ENCODE results near the gene SRSF12.

The SRSF12 gene

DNA sequence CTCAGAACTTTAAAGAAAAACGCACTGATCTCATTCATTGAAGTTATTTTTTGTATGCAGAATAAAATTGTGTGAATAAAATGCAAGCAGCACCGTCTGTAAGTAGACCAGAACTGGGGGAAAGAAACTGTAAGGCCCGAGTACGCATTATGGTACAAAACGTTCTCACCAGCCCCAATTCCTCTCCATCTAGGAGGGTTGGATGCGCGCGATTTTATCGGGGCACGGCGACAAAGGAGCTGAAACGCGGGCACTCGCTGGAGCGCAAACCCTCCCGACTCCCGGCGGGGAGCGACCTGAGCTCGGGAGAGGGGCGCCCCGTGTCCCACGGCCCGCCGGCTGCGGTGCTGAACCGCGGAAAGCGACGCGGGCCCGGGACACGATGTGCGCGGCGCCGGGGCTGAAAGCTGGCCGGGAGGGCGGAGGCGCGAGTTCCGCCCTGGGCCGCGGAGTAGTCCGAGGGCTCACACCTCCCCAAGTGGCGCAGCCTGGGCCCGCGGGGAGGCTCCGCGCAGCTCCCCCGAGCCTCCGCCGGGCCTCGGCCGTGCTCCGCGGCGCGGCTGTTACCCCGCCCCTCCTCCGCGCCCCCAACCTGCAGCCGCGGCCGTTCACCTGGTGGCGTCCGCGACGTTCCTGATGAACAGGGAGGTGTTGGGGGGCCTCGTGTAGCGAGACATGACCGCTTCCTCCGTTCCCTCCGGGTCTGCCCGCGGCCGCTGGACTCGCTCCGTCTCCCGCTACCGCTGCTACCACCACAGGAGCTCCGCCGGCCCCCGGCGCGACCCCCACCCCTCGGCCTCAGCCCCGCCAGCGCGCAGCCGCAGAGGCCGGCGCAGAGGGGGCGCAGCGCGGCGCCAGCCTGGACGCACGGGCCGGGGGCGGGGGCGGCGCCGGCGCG lies at the start of gene SRSF12:
TSS of gene SRSF12 (minus strand) at position 861 of the 898 bp plus-strand sequence. CDS start at position 677, 184 bp downstream.
- DNase-seq (ENCODE audit: low spot score): peak; percentile 94

DNA sequence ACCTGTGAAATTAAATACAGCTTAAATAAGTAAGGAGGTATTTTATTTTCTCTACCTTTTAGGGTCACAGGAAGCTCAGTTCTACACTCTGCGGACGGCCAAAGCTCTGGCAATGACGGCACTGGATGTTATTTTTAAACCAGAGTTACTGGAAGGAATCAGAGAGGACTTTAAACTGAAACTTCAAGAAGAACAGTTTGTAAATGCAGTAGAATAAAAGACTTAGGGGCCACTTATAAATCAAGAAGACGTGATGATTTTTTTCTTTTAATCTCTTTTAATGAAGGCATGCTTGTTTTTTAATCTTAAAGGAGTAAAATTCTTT lies 44.1 kb upstream of the SRSF12 start:
- no peak for DNase-seq (ENCODE audit: low spot score)

DNA sequence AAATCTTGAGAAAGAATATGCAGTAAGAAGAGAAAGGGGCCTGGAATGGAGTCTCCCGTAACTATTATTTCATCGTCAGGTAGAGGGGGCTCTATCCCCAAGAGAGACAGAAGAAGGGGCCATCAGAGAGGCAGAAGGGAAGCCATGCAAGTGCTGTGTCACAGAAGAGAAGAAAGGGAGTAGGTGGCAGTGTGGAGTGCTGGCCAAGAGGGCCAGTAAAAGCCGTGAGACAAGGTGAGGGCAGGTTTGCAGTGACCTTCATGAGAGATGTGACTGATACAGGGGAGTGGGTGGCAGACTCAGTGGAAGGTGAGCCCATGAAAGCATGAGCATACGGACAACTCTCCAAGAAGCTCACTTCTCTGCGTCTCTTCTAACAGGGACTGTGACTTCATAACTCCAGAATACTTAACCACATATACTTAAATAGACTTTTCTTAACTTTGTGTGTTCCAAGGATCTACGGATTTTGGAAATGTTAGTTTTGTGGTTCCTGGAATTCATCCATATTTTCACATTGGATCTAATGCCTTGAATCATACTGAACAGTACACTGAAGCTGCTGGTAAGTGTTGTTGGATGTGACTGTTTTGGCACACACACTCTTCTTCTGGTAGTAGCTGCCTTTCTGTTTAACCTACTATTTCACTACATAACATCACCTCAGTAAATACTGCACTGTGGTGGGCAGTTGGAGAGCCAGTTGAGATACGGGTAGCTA lies 43.6 kb upstream of the SRSF12 start:
- DNase-seq (ENCODE audit: low spot score): peak; percentile 51

DNA sequence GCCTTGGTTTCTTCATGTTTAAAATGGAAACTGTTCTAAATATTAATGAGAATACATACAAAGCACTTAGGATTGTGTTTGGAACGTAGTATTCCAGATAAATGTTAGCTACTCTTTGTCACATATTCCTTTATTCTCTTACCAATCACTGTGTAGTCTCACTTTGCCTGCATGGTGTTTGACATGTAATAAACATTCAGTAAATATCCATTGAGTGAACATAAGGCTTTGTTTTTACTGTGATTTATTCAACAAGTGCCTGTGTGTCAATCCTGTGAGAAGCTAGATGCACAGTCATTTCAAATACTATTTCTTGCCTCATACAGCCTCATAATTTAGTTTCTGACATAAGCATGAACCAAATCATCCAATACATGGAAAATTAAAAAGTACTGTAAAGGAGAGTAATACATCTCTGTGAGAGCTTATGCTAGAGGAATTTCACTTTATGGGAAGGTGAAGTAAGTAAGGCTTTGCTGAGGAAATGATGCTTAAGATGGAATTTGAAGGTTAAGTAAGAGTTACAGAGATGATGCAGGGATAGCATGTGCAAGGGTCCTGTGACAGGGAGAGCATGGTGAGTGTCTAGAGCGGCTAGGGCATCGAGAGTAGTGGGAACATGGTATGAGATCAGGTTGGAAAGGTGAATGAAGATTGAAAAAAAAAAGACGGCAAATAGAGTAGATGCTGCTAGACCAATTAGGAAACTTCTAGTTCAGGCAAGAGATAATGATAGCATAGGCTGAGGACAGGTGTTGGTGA lies 42.6 kb upstream of the SRSF12 start:
- DNase-seq (ENCODE audit: low spot score): no peak

DNA sequence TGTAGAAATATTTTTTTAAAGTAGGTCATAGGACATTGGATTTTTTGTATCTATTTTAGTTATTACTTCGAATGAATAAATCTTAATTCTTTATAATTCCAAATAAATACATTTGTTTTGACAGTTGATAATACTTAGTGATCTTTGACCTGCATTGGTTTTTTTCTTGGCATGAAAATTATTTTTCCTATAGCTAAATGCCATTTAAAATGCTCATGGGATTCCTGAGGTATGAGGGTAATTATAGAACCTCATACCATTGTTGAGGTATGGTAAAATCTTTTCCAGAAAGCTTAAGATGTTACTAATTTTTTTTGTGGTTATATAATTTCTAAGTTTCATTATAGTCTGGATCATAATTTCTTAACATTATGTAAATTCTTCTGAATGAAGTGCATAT lies 36.3 kb upstream of the SRSF12 start:
- no peak for DNase-seq (ENCODE audit: low spot score)

DNA sequence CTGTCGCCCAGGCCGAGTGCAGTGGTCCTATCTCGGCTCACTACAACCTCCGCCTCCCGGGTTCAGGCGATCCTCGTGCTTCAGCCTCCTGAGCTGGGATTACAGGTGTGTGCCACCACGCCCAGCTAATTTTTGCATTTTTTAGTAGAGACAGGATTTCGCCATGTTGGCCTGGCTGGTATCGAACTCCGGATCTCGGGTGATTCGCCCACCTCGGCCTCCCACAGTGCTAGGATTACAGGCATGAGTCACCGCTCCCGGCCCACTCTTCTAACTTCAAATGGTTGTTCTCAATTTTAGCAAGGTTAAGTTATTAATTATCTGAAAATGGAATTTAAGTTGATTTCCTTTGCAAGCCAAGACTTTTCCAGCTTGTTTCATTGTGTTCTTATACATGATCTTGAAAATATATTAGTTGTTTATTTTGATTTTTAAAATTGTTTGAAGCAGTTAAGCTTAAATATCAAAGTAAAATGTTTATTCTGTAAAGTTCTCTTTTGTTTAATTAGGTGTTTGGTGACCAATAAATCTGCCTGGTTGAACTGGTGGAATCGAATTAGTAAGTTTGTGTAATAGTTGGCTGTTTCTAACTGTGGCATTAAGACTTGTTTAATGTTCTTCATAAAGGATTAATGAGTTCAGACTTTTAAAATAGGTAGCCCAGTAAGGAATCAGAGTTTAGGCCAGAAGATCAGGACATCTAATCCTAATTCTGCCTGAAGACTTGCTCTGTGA lies 30.3 kb upstream of the SRSF12 start:
- DNase-seq (ENCODE audit: low spot score): no peak

DNA sequence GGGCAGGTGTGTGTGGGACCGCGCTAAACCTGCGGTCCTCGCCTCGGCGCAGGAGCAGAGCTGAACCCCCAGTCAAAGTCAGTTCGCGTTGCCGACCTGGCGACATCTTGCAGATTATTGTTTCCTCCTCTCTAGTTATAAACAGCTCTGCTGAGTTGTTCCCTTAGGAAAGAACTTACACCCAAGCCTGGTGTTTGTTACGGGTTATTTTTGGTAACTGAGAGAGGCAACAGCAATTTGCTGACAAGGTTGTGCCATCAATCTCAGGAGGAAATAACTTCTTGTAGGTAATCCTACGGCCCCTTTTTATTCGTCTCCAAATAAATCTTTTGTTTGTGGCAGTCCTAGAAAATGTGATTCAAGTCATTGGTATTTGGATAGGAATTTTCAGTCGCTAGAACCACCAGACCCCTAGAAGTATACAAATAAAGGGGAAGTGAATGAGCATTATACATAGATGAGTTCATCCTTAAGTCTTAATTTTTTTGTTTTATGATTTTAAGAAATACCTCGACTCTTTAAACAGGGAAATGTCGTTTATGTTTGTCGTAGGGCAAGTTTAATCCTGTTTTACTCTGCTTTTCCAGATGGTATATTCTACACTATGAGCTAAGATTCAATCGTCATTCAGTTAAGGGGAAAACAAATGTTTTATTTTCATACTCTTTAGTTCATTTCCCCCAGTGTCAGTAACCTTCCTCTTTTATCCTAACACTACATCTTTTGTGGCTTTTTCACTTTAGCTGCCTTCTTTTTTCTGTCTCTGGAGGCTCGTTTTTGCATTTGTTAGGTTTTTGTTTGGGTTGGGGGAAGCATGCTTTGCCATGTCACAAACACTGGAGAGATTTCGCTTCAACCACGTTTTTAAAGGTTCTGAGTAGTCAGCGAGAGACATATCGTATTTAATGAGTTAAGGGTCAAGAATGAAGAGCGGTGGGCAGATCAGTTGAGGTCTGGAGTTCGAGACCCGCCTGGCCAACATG lies 29.1 kb upstream of the SRSF12 start:
- peak; percentile 61 for DNase-seq (ENCODE audit: low spot score)

DNA sequence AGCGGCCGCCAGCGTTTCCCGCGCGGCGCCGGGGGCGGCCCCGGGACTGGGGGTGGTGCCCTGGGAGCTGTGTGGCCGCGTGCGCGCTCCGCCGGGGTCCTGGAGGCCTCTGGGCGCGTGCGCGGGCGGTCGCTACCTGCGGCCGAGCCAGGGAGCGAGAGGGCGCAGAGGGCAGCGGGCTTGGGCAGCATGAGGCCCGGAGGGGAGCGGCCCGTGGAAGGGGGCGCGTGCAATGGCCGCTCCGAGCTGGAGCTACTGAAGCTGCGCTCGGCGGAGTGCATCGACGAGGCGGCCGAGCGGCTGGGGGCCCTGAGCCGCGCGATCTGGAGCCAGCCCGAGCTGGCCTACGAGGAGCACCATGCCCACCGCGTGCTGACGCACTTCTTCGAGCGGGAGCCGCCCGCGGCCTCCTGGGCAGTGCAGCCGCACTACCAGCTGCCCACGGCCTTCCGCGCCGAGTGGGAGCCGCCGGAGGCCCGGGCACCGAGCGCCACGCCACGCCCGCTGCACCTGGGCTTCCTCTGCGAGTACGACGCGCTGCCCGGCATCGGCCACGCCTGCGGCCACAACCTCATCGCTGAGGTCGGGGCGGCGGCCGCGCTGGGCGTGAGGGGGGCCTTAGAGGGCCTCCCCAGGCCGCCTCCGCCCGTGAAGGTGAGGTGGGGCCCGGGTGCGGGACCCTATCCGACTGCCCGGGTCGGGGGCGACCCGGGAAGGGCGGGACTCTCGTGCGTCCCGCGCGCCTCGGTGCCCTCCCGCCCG lies 28.3 kb upstream of the SRSF12 start, which contains the start of gene PM20D2:
TSS of gene PM20D2 (plus strand) at position 100 of the 762 bp plus-strand sequence. CDS start at position 190, 90 bp downstream.
- DNase-seq (ENCODE audit: low spot score): peak; percentile 90

DNA sequence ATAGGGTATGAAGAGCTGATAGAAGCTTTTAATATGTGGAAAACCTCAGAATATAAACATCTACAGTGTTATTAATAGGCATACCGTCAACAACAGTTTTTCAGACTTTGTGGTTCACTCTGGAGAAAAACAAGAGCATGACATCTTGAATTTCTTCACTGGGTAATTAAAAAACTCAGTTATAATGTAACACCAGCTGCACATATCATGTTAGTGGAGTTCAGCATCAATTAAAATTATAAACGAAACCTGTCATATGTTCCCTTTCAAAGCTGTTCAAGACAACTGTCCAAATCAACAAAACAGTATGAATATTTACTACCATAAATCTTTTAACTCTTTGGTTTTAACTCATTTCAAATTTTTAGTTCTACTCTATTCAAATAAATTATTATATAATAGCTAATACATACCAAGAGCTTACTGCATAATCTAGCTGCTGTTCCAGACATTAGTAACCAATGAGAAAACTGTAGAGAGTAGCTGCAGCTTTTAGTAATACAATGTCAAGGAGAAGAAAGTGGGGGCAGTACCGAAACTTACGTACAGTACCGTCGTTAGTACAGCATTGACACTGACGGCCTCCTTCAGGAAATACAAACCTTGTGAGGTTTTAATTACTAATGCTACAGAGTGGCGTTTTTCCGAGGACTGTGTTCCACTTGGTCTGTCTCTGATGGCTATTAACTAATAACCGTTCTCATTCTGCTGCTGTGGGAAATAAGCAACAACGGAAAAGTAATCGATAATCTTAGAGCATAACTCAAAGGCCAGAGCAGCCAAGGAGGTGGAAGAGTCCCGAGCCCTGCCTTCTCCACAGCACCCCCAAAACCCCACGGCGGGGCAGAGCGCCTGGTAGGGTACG lies 27.5 kb upstream of the SRSF12 start:
- peak; percentile 8 for DNase-seq (ENCODE audit: low spot score)

DNA sequence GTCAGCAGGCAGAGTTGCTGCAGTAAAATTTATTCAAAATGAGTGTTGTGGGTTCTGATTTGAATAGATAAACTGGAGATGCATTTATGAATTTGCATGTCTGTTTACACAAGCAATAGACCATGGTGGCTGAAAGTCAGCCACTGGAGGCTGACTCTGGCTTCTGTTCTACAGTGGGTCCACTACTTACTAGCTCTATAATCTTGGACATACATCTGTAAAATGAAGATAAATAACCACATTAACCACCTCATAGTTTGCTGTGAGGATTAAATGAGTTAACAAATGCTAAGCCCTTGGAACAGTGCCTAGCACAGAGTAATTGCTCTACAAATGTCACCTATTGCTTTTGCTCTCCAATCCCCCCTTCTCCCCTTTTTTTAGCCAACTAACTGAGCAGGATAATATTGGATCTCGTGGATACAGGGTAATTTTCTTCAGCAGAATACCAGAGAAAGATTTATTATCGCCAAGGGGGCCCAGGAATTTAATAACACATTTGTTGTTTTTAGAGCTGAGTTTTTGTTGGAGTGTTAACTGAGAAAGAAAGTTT lies 26.6 kb upstream of the SRSF12 start:
- no peak for DNase-seq (ENCODE audit: low spot score)

DNA sequence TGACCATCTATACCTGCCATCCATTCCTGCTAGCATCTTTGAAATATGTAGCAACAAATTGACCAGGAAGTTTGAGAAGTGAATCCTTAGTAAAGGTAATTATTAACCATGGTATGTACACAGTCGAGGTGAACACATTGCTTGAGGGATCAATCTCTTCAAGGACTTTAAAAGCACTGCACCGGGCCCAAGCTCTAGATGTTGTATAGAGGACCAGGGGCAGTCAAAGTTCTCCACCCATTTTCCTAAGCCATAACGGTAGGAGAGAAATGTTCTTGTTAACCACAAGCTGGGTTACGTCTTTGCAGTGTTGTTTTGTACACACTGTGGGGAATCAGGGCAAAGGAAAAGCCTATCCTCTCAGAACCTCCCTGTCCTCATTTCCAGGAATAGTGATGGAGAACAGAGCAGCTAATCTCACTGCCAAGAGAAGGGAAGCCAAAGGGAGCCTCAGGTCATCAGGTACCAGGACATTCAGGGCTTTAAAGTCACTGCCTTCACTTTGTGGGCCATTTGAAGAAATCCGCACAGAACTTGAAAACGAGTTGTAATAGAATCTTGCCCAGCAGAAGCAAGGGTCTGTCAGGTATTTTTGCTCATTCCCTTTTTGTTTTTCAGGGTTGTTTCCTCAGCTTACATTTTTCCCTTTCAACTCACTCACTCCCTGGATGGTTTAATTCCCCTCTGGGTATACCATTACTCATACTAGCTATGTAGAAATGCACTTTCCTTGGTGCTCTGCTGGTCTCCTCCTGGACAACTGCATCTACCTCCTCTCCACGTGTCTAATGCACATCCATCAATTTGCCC lies 22.7 kb upstream of the SRSF12 start:
- no peak for DNase-seq (ENCODE audit: low spot score)

DNA sequence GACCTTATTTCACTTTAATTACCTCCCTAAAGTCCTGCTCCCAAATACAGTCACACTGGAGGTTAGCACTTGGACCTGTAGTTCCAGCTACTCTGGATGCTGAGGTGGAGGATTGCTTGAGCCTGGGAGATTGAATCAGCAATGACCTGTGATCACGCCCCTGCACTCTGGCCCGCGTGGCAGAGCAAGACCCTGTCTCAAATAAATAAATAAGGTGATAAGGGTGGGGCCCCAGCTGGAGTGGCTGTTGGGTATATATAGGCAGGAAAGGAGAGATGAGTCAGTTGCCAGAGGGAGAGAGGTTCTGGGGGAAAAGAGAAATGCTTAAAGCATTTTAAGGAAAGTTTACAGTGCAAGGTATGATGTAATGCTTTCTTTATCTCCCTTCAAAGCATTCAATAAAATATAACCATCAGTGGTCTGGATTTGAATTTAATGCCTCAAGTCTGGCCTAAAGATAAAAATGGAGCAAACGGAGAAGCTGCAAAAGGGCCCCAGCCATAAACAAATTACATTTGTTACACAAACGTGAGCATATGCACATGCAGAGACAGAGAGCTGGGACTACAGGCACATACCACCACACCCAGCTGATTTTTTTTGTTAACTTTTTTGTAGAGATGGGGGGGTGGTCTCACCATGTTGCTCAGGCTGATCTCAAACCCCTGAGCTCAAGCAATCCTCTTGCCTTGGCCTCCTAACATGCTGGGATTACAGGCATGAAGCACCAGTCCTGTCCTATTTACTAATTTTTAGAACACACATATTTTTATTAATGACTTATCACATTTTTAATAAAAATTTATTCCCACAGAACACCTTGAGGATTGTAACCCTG lies 21.9 kb upstream of the SRSF12 start:
- no peak for DNase-seq (ENCODE audit: low spot score)

DNA sequence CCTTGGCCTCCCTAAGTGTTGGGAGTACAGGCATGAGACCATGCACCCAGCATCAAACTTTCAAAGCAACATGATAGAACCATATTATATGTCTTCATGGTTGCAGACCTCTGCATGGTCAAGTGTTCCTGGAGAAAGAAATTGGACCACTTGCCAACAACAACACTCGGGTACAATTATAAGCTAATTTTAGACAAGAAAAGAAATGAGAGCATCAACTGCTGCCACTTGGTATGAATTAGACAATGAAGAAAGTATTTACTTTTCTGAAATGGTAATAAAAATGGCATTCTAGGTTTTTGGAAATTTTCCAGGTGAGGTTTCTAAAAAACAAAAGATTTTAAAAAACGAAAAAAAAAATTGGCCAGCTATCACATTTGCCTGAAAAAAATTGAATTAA lies 20.3 kb upstream of the SRSF12 start:
- no peak for DNase-seq (ENCODE audit: low spot score)

DNA sequence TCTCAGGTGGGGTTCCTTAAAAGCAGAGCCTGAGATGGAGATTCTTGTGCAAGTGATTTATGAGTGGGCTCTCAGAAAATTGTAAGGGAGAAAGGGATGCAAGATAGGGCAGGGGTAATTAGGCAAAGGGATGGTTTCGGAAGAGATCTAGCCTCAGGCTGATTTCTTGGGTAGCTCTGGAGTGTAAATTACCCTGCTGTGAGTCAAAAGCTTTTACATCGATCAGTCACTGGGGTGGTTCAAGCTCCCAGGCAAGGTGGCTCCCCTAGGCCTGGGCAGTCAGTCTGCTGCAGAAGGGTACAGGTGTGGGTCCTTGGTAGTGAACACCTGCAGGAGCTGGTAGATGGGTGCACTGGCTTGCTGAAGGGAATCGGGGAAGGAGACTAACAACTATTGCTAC lies 16.9 kb upstream of the SRSF12 start:
- no peak for DNase-seq (ENCODE audit: low spot score)

DNA sequence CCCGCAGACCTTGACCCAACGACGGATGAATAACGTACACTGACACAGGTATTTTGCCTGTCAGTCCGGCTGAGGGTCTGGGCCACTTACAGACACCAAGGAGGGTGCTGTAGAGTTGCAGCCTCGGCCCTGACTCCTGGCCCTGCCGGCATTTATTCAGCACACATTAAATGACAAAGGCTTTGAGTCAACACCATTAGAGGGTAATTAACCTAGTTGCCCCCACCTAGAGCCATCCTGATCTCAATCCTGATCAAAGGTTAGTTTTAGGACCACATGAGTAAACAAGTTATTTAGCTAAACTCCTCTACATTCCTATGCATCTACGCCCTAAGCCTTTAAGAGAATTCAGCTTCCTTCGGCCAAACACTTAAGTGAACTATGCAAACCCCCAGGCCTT lies 16.1 kb upstream of the SRSF12 start:
- DNase-seq (ENCODE audit: low spot score): no peak

DNA sequence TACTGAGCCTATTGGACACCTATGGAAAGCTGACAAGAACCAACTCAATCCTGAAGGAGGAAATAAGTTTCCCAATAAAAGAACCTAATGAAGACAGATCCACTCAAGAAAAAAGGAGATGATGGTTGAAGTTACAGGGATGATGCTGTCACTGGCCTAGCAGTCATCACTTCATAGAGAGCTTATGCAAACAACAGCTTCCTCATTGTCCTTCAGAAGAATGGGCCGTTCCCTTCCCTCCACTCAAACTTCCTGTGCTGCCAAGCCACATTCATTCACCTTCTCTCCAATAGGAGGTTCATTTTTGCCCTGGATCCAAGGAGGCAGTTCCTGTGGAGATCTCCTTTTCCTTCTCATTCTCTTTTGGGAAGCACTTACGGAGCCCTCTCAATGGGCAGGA lies 14.2 kb upstream of the SRSF12 start:
- no peak for DNase-seq (ENCODE audit: low spot score)

DNA sequence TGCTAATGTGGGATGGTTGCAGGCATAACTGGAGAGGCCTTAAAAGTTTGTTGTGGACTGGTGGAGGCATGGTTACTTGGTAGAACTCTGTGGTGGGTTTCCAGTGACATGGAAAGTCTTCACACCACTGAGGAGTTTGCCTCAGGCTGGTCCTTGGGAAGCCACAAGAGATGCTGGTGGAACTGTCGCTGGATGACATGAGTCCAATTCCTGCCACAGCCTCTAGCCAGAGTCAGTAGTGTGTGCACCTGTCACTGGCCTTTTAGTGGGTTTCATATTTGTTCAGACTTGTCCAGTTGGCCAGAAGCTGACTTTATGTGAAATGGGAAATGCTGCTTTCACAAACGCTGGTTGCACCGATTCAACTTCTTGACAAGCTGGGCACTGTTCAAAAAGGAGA lies 13.7 kb upstream of the SRSF12 start:
- DNase-seq (ENCODE audit: low spot score): no peak

Measured in iPS-NIHi11 (cell line).